Suppressor macrophage treated with lipopolysaccharide for 1 hour (primary cell): ENCODE measurements around the gene DNAH14.
"Not testable (repeated sequence)": the region's sequence is repeated elsewhere in the genome, so short reads cannot be mapped to it uniquely, and the experiment has no call there.

ENCODE experiments used
- DNase-seq, 3 donors: peaks; one replicate each; pipeline ENCODE4 v3.0.0-alpha.2; 2020 to 2022

DNAH14 gene

GRCh38 chr1:225355863-225356262 is 426.4 kb downstream of the DNAH14 start:
- no peak for DNase-seq

DNA sequence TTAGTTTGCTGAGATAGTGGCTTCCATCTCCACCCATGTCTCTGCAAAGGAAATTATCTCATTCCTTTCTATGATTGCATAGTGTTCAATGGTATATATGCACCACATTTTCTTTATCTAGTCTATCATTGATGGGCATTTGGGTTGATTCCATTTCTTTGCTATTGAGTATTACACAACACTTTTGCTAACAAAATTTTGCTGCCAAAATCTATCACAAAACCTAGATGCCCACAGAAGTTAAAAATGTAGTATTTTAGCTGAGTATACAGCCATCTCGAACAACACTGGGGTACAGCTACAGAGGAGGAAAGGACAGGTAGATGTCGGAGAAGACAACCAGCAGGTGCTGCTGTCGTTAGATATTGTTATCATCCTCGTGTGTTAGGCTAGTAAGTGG is 430.6 kb downstream of the DNAH14 start:
- no peak for DNase-seq

DNA sequence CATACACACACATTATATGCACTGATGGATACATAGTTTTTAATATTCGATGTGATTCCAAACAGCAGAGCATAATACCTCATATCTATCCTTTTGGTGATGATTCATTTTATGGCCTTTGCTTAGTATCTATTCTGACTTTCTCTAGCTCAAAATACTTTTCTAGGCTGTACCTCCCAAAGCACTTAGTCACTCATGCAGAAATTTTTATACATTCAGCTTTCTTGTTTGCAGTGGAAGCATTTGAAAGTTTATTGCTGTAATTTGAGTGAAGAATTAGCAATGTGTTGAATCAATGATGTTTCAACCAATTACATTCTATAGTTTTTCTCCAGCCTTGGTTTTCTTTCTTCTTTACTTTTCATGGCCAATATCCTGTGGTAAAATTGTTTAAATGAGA is 431.7 kb downstream of the DNAH14 start:
- no peak for DNase-seq

DNA sequence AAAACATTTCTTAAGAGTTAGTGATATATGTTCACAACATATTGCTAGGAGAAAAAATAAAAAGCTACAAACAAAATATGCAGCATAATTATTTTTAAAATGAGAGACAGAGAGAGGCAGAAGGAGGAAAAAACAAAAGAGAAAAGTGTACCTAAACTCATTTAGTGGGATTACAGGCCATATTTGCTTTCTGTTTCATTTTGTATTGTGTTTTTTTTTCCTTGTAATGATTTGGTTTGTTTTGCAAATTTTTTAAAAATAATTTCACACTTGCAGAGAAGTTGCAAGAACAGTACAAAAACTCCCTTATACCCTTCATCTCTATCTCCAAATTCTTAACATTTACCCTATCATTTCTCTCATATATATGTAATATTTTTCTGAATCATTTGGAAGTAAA is 433.3 kb downstream of the DNAH14 start:
- no peak for DNase-seq

- no peak for DNase-seq
Measured at GRCh38 chr1:225364439-225364838, 435.0 kb downstream of the DNAH14 start.

DNA sequence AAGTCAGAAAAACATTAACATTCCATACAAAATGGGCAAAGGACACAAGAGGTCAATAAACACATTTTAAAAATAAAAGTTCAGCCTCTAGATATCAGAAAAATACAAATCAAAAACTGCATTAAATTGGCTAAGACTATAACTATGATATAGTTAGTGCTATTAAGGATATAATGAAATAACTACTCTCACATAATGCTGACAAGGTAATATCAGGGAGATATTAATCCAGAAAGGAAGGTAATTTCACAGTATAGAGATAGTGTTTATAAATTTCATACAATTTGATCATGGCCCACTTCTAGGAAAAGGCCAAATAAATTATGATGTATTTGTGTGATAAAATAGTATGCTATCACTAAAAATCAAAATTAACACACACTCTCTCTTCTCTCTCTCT is 436.5 kb downstream of the DNAH14 start:
- no peak for DNase-seq

DNA sequence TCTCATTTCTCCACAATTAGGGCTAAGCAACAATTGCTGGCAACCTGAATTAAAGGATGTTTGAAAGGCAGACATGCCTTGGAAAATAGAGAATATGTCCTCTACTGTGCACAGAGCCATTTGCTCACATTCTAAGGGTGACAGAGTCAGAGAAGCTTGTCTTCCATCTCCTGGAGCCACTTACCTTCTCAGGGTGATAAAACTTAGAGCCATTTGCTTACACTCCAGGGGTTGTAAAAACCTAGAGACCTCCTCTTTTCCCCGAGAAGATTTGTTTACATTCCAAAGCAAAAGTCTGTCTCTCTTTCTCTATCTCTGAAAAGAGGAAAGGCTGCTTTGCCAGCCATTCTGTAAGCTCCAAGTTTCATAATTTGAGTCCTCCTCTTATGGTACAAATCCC is 437.1 kb downstream of the DNAH14 start:
- no peak for DNase-seq

DNA sequence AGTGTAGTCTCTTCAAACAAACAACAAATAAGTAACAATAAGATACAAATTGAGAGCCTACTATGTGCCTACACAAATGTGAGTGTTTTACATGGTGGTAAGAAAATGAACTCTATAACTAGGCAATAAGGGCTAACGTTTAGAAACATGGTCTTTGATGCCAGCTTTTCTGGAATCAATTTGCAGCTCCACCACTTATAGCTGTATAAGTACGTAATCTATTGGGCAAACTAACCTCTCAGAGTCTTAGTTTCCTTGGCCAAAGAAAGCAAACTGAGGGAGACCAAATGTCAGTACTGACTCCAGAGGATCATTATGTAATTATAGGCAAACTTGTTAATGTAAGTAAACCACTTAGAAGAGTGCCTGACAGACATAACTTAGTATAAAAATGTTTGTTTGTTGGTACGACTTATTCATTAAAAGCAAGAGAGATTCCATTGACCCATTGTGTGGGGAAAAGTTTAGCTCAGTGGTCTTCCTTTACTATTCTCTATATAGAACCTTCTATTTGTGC is 438.6 kb downstream of the DNAH14 start:
- DNase-seq, result no peak

DNA sequence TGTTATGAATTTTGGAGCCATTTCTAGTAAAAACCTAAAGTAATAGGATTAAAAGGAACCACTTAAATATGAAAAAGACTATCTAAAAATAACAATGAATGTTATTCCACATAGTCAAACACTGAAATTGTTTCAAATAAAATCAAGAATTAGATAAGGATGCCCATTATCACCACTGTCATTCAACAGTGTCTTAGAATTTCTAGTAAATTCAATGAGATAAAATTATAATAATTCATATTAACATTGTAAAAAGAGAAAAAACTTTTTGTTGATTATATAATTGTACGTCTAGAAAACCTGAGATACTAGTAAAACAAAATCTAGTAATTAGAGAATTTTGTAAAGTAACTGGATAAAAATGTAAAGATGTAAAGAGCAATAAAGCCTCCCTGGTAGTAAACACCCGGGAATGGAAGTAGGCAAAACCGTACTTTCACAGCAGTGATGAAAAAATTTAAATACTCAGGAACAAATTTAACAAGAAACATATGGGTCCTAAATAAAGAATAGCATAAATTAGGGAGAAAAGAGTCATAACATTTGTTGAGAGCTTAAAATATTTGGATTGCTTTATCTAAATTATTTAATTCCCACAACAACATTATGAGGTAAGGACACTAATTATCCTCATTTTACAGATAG is 442.0 kb downstream of the DNAH14 start:
- DNase-seq, result no peak

GRCh38 chr1:225373155-225373554 is 443.7 kb downstream of the DNAH14 start:
- no peak for DNase-seq

GRCh38 chr1:225374996-225375395 is 445.5 kb downstream of the DNAH14 start:
- DNase-seq, result no peak

DNA sequence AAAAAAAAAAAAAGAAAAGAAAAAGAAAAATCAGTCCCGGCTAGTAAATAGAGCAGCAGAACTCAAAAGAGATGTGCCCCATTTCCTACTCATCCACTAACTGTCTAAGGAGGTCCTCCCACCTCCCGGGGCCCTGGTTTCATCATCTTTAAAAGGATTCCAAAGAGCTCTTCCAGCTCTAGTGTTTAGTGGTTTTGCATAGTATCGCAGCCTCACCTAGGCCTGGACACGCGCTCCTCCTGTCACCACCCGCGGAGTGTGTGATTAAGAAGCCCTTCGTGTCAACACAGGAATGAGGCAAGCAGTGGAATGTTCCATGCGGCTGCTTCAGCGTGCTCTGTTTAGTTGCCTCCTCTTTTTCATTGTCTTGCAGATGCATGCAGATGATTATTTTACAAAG is 449.4 kb downstream of the DNAH14 start:
- no peak for DNase-seq

DNA sequence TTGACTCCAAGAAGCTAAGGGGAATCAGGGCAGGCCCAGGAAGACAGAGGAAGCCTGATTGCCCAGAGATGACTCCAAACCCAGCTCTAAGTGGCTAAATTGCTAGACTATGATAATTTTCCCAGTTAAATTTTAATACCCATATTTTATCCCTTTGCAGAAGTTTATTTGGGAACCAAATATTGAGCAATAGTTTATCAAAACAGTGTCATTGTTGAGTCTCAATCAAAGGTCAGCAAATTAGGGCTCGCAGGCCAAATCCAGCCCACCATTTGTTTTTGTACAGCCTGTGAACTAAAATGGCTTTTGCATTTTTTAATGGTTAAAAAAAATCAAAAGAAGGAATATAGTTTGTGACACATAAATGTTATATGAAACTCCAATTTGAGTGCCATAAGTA is 451.2 kb downstream of the DNAH14 start:
- DNase-seq, result no peak

DNA sequence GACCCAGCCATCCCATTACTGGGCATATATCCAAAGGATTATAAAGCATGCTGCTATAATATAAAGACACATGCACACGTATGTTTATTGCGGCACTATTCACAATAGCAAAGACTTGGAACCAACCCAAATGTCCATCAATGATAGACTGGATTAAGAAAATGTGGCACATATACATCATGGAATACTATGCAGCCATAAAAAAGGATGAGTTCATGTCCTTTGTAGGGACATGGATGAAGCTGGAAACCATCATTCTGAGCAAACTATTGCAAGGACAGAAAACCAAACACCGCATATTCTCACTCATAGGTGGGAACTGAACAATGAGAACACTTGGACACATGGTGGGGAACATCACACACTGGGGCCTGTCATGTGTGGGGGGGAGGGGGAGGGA is 457.4 kb downstream of the DNAH14 start:
- DNase-seq, result not testable (repeated sequence)

DNA sequence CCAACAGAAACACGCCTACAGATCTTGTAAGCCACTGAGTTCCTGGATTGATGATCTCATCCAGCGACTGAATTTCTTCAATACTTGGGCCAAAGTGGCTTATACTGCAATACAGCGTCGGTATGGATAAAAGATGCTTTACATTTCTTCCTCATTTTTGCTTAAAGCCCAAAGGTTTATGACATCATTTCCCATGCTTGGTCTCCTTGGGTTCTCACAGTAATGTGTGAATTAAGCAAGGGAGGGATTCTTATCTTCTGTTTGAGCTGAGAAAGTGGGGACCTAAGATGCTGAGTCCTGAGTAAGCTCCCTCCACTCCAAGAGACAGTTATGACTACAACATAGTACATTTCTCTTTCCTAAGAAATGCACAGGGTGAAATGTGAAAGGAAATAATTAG is 458.9 kb downstream of the DNAH14 start:
- peak in 1 of 3 donors; percentile 14 for DNase-seq

- DNase-seq, result no peak
Measured at GRCh38 chr1:225389843-225390242, 460.4 kb downstream of the DNAH14 start.

GRCh38 chr1:225396357-225396756 is 466.9 kb downstream of the DNAH14 start:
- DNase-seq, result no peak

DNA sequence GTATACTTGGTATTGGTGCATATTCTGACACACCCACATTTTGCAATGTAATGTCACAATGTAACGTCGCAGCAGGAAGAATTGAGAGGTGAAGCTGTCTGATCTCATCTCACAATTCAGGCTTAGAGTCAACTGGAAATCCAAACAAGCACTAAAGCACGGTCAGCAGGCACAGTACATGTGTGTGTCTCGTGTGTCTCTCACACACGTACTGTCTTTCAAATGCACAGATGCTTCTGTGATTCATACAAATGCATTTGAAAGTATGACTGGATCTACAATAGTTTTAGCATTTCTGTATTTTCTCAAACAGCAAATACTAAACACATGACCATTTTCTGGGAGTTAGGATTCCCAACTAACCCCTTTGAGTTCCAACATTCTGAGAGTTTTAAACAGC is 471.5 kb downstream of the DNAH14 start:
- DNase-seq, result no peak

- no peak for DNase-seq
Measured at GRCh38 chr1:225406976-225407725, 477.7 kb downstream of the DNAH14 start.

DNA sequence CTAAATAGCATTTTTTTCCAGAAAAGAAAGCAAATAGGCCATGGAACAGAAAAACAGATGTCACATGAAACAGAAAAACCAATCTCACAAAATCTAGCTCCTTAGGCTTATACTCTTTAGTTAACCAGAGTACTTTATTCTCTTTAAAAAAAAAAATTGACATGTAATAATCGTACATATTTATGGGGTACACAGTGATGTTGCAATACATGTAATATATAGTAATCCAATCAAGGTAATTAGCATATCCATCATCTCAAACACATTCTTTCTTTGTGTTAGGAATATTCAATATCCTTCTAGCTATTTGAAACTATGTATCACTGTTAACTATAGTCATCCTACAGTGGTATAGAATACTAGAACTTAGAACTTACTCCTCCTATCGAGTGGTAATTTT is 478.3 kb downstream of the DNAH14 start:
- DNase-seq, result no peak

DNA sequence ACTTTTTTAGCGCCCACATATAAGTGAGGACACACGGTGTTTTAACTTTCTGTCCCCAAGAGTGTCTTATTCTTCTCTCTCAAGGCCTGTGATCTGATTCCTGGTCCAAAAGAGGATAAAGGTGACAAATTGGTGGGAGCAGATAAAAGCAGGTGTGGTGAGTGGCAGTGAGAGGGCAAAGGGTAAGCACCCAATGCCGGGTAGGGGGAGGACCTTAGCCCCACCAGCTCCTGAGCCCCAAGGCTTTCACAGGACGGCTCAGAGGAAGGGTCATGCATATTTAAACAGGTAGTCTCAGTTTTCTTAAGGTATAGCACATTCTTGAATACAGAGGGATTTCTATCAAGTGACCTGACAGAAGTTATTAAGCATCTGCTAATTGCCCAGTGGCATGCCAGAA is 478.8 kb downstream of the DNAH14 start:
- DNase-seq, result no peak

GRCh38 chr1:225409051-225409450 is 479.6 kb downstream of the DNAH14 start:
- no peak for DNase-seq

GRCh38 chr1:225410036-225410435 is 480.6 kb downstream of the DNAH14 start:
- DNase-seq, result no peak

- no peak for DNase-seq
Measured at GRCh38 chr1:225412321-225412720, 482.8 kb downstream of the DNAH14 start.
